Mucosa of gallbladder (tissue), 1 donor: ENCODE results near the gene PRRG4. TPM values are rescaled to one million over a fixed set of nuclear protein-coding genes. Genes with fewer than 3 reads are reported as not detected.

Experiments used
- total RNA-seq: library from RNA; stranded (reverse); gene quantifications from one replicate; pipeline ENCODE4 v1.2.1, GENCODE V29; 2021
- donor health status: DM: no; HTN: no; CAD: no.

PRRG4 gene
- total RNA-seq, 1 donor from 2014 or later: 12.7 TPM

Other genes starting within 250 kb of the PRRG4 start
- gene EIF3M, start 246.1 kb upstream of the PRRG4 start, total RNA-seq: 157 TPM
- not detected for gene CCDC73, start 35.3 kb upstream of the PRRG4 start, total RNA-seq
- gene QSER1, start 62.9 kb downstream of the PRRG4 start, total RNA-seq: 26.9 TPM
- gene DEPDC7, start 186.0 kb downstream of the PRRG4 start, total RNA-seq: 10.4 TPM
- 40.7 TPM for gene TCP11L1, start 209.6 kb downstream of the PRRG4 start, total RNA-seq